Mesenchymal stem cell (in vitro differentiated cells and primary cell): ENCODE results near the gene MNT.

ENCODE experiments used
- DNase-seq: peaks from one replicate; pipeline ENCODE4 v3.0.0-alpha.2; 2013
- H2AFZ ChIP-seq: one replicate; pipeline ENCODE4 v1.6.1; 2013; ENCODE audit warnings: low read depth, mild to moderate bottlenecking, control low read depth, inconsistent platforms, low read length, moderate library complexity
- H2AK5ac ChIP-seq: 2 replicates; pipeline ENCODE4 v1.6.1; 2013; ENCODE audit warnings: low read length, moderate library complexity, mild to moderate bottlenecking, inconsistent platforms; ENCODE audit not compliant: severe bottlenecking
- H2BK120ac ChIP-seq: one replicate; pipeline ENCODE4 v1.6.1; 2013; ENCODE audit warnings: low read depth, mild to moderate bottlenecking, inconsistent platforms, low read length, moderate library complexity
- H2BK12ac ChIP-seq, 2 experiments: one replicate each; pipeline ENCODE4 v1.6.1; 2013; ENCODE audit warnings: inconsistent platforms in 2 of 2, low read length in 2 of 2, mild to moderate bottlenecking in 2 of 2, moderate library complexity in 2 of 2, control low read depth in 1 of 2
- H2BK15ac ChIP-seq: one replicate; pipeline ENCODE4 v1.6.1; 2013; ENCODE audit warnings: mild to moderate bottlenecking, low read depth, inconsistent platforms; ENCODE audit not compliant: poor library complexity, severe bottlenecking
- H2BK5ac ChIP-seq: 2 replicates; pipeline ENCODE4 v1.6.1; 2013; ENCODE audit warnings: low read depth, mild to moderate bottlenecking, low read length, control low read depth, inconsistent platforms; ENCODE audit not compliant: poor library complexity, severe bottlenecking
- H3K14ac ChIP-seq, 2 experiments: one replicate each; pipeline ENCODE4 v1.6.1; 2013; ENCODE audit warnings: inconsistent platforms in 2 of 2, low read length in 2 of 2, control low read depth in 1 of 2, mild to moderate bottlenecking in 1 of 2, moderate library complexity in 1 of 2
- H3K18ac ChIP-seq, 2 experiments: one replicate each; pipeline ENCODE4 v1.6.1; 2013; ENCODE audit warnings: inconsistent platforms in 2 of 2, low read length in 2 of 2, control low read depth in 1 of 2, low read depth in 1 of 2, mild to moderate bottlenecking in 1 of 2
- H3K23ac ChIP-seq, 2 experiments: one replicate each; pipeline ENCODE4 v1.6.1; 2013; ENCODE audit warnings: inconsistent platforms in 2 of 2, low read length in 2 of 2, mild to moderate bottlenecking in 2 of 2, moderate library complexity in 2 of 2, control low read depth in 1 of 2
- H3K27ac ChIP-seq: 2 replicates; pipeline ENCODE4 v1.5.1; 2013; ENCODE audit warnings: mild to moderate bottlenecking, moderate library complexity, low read length, control low read depth, inconsistent platforms; ENCODE audit not compliant: poor library complexity, severe bottlenecking
- H3K27me3 ChIP-seq, 2 experiments: 2 replicates each; pipeline versions ENCODE4 v1.6.1 to v1.7.0; 2013; ENCODE audit warnings: low read length in 2 of 2, mild to moderate bottlenecking in 2 of 2, moderate library complexity in 2 of 2, control low read depth in 1 of 2, inconsistent platforms in 1 of 2; ENCODE audit not compliant: control insufficient read depth in 1 of 2, insufficient read depth in 1 of 2
- H3K36me3 ChIP-seq, 2 experiments: 2 replicates each; pipeline versions ENCODE4 v1.6.1 to v1.7.0; 2013; ENCODE audit warnings: low read length in 2 of 2, control low read depth in 1 of 2, inconsistent platforms in 1 of 2, low read depth in 1 of 2, mild to moderate bottlenecking in 1 of 2; ENCODE audit not compliant: insufficient read depth in 2 of 2, control insufficient read depth in 1 of 2
- H3K4ac ChIP-seq, 2 experiments: one replicate each; pipeline ENCODE4 v1.6.1; 2013; ENCODE audit warnings: inconsistent platforms in 2 of 2, low read length in 2 of 2, mild to moderate bottlenecking in 2 of 2, moderate library complexity in 2 of 2, control low read depth in 1 of 2, low read depth in 1 of 2
- H3K4me1 ChIP-seq: 2 replicates; pipeline ENCODE4 v1.6.1; 2013; ENCODE audit warnings: low read depth, low read length, control low read depth; ENCODE audit not compliant: control insufficient read depth, insufficient read depth
- H3K4me2 ChIP-seq: 2 replicates; pipeline ENCODE4 v1.6.1; 2013; ENCODE audit warnings: low read length, mild to moderate bottlenecking, inconsistent platforms; ENCODE audit not compliant: poor library complexity, severe bottlenecking
- H3K4me3 ChIP-seq, 2 experiments: 2 replicates each; pipeline versions ENCODE4 v1.5.1 to v1.7.0; 2013; ENCODE audit warnings: low read length in 2 of 2, mild to moderate bottlenecking in 2 of 2, control low read depth in 1 of 2, low read depth in 1 of 2; ENCODE audit not compliant: insufficient read depth in 1 of 2
- H3K79me1 ChIP-seq: replicated peaks from 2 replicates; pipeline ENCODE4 v1.6.1; 2013; ENCODE audit warnings: mild to moderate bottlenecking, control low read depth, low read length, inconsistent platforms; ENCODE audit not compliant: poor library complexity, severe bottlenecking
- H3K9ac ChIP-seq: 2 replicates; pipeline ENCODE4 v1.7.0; 2013; ENCODE audit warnings: mild to moderate bottlenecking, low read length, moderate library complexity
- H3K9me3 ChIP-seq: 2 replicates; pipeline ENCODE4 v1.7.0; 2013; ENCODE audit warnings: mild to moderate bottlenecking, low read length; ENCODE audit not compliant: control insufficient read depth
- H4K8ac ChIP-seq: one replicate; pipeline ENCODE4 v1.6.1; 2013; ENCODE audit warnings: inconsistent platforms, mild to moderate bottlenecking, low read length, moderate library complexity
- H4K91ac ChIP-seq: one replicate; pipeline ENCODE4 v1.6.1; 2013; ENCODE audit warnings: mild to moderate bottlenecking, low read length, inconsistent platforms
- WGBS: methylation state at CpG from one replicate; pipeline ENCODE4 v1.1.7; 2013; ENCODE audit warnings: mixed read lengths; 5-methylcytosine and 5-hydroxymethylcytosine counted together

Gene MNT

DNA sequence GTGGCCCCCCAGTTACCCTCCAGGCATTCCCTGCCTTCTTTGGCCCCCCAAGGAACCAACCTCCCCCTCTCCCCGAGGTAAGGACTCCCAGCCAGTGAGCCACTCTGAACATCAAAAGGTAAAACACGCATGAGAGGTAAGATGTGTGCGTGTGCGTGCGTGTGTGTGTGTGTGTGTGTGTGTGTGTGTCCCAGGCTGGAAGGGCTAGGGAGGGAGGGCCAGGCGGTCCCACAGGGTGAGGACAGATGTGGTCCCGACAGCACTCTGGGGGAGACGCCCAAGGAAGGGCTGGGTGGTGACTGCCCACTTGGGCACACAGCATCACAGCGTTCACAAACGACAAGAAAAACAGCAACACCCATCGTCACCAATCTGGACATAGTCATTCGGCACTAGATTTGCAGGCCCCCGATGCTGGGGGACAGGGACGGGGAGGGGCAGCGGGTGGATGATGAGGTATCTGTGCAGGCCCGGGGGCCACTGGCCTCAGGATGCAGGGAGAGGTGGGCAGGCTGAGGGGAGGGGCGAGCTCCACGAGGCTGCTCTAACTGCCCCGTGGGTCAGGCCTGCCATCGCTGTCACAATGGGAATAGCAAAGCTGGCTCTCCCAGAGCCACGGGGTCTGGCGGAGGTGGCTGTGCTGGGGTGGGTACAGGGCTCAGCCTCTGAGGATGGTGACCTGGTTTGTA, 16.3 kb downstream of the MNT start:
- H2AFZ ChIP-seq: no peak overlapping the region
- peak overlapping the region in 1 of 2 experiments; percentile 84 for H3K18ac ChIP-seq
- peak overlapping the region; percentile 68 for H2BK15ac ChIP-seq
- H3K9ac ChIP-seq: no peak overlapping the region
- no peak overlapping the region for H2AK5ac ChIP-seq
- H3K23ac ChIP-seq: no peak overlapping the region
- H3K27ac ChIP-seq: no peak overlapping the region
- peak overlapping the region in 1 of 2 experiments; percentile 53 for H3K14ac ChIP-seq
- H4K91ac ChIP-seq: peak overlapping the region; percentile 52
- H2BK120ac ChIP-seq: no peak overlapping the region
- no peak overlapping the region for H3K4ac ChIP-seq
- WGBS: 84% methylated on average over 19 of the region's 22 CpGs
- no peak overlapping the region for H2BK5ac ChIP-seq
- H3K79me1 ChIP-seq: peaks cover 14% of the 10 kb centered on the region
- H3K27me3 ChIP-seq: no peaks in the 10 kb centered on the region
- DNase-seq: no peak
- peaks cover 68 to 75% of the 10 kb centered on the region in 2 experiments for H3K36me3 ChIP-seq
- no peak overlapping the region for H2BK12ac ChIP-seq
- H3K9me3 ChIP-seq: no peaks in the 10 kb centered on the region
- no peak overlapping the region for H3K4me2 ChIP-seq
- H4K8ac ChIP-seq: no peak overlapping the region
- no peak overlapping the region for H3K4me3 ChIP-seq
- H3K4me1 ChIP-seq: peaks cover 12% of the 10 kb centered on the region

DNA sequence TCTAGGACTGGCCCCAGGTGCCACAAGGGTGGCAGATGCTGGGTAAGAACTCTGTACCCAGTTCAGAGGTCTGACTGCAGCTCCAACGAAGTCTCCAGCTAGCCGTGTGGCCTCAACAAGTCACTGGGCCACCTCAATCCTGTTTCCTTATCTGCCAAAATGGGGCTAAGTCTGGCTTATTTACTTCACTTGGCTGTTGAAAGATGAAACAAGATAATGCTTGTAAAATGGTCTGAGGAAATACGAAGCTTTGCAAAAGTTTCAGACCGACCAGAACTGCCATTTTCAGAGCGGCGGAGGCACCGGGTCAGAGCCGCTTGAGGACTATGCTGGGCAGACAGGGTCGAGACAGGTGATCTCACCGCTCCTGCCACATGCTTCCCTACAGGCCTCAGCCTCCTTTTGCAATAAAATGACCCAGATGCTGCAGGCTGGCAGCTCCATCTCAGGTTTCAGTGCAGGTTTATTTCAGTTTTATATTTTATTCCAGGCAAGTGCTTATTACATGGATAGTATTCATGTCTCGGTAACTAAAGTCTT, 17.2 kb downstream of the MNT start:
- Histone ChIP-seq H3K9ac (peak overlapping the region; percentile 47), H3K23ac (no peak overlapping the region), H2BK12ac (no peak overlapping the region), H4K8ac (no peak overlapping the region), H3K9me3 (no peaks in the 10 kb centered on the region), H2BK120ac (peak overlapping the region; percentile 39), H2AFZ (no peak overlapping the region), H3K4me3 (no peak overlapping the region), H3K4me1 (peaks cover 12% of the 10 kb centered on the region), H3K18ac (peak overlapping the region in 1 of 2 experiments; percentile 28), H3K14ac (no peak overlapping the region), H3K27ac (no peak overlapping the region), H2AK5ac (no peak overlapping the region), H3K4ac (peak overlapping the region; percentile 43 to 46), H4K91ac (no peak overlapping the region), H2BK15ac (no peak overlapping the region), H3K36me3 (peaks cover 71 to 82% of the 10 kb centered on the region in 2 experiments), H2BK5ac (no peak overlapping the region), H3K79me1 (peaks cover 12% of the 10 kb centered on the region), H3K27me3 (no peaks in the 10 kb centered on the region), H3K4me2 (no peak overlapping the region)
- DNase-seq: no peak
- WGBS: 80% methylated on average over 8 of the region's 11 CpGs

DNA sequence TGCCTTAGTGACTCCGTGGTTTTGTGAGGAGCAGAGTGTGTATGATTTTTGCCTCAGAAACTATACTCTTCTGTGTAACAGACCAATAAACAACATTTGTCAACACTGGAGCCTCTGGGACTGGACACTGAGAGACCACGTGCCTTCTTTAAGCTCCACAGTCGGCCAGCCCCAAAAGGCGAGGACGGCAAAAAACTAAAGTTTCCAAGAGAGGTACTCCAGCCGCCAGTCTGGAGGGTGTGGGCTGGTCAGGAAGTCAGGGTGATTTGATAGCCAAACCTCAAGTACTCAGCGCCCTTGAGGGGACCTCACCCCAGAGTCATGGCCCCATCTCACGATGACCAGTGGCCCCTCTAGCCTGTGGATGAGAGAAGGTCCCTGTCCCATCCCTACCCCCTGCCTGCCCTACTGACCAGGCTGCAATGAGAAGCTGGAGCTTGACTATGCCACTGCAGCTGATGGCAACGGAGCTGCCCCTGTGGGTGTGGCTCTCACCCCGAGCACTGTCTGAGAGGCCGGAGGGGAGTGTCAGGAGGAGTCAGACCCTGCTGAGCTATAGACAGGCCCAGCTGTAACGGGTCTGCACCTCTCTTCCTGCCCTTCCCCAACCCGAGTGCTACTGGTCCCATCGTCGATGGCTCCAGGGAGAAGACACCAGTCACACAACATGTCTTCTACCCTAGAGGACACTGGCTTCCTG, 19.8 kb downstream of the MNT start:
- Histone ChIP-seq H2BK12ac (no peak overlapping the region), H3K18ac (no peak overlapping the region), H2AK5ac (no peak overlapping the region), H3K27ac (no peak overlapping the region), H3K14ac (no peak overlapping the region), H2BK5ac (no peak overlapping the region), H2AFZ (no peak overlapping the region), H3K27me3 (no peaks in the 10 kb centered on the region), H2BK15ac (no peak overlapping the region), H3K4ac (no peak overlapping the region), H3K4me2 (no peak overlapping the region), H3K9me3 (no peaks in the 10 kb centered on the region), H3K79me1 (peaks cover 1% of the 10 kb centered on the region), H2BK120ac (no peak overlapping the region), H3K23ac (no peak overlapping the region), H3K36me3 (peaks cover 71 to 77% of the 10 kb centered on the region in 2 experiments), H3K4me1 (peaks cover 12% of the 10 kb centered on the region), H3K9ac (peak overlapping the region; percentile 48), H4K91ac (peak overlapping the region; percentile 64), H3K4me3 (no peak overlapping the region), H4K8ac (no peak overlapping the region)
- no peak for DNase-seq
- WGBS: 89% methylated on average over 15 of the region's 15 CpGs

DNA sequence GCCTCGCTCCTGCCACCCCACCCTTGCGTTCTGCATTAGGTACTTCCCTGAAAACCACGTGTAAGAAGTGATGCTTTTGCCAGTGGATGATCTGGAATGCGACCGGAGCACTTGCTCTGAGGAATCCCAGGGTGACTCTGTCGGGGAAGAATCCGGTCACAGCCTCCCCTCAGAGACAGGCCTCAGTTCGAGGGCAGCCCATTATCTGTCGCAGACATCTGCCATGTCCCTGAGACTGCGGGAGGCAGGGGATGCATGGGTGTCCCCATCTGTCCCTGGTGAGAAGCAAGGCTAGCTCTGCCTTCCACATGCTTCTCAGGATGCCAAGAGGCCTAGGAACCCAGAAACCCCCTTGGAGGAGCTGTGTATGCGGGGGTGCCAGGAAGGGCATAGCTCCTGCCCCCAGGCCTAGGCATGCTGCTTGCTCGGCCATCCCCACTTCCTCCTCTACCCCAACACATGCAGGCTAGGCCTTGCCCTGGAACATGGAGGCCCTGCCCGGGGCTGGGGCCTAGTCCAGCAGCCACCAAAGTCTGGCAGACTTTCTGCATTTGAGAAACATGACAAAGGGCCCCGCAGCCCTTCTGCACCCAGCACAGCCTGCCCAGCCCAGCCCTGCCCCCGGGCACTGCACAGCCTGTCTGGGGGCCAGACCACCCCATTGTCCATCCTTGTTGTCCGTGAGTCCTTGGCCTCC, 20.5 kb downstream of the MNT start:
- Histone ChIP-seq H3K4me2 (no peak overlapping the region), H3K9me3 (no peaks in the 10 kb centered on the region), H2BK5ac (no peak overlapping the region), H4K91ac (no peak overlapping the region), H3K4ac (no peak overlapping the region), H3K14ac (no peak overlapping the region), H4K8ac (no peak overlapping the region), H2BK15ac (no peak overlapping the region), H3K4me1 (peaks cover 12% of the 10 kb centered on the region), H2BK120ac (no peak overlapping the region), H3K23ac (no peak overlapping the region), H2AFZ (no peak overlapping the region), H2BK12ac (no peak overlapping the region), H3K18ac (no peak overlapping the region), H3K4me3 (no peak overlapping the region), H2AK5ac (no peak overlapping the region), H3K27me3 (no peaks in the 10 kb centered on the region), H3K36me3 (peaks cover 64 to 77% of the 10 kb centered on the region in 2 experiments), H3K27ac (no peak overlapping the region), H3K9ac (peak overlapping the region; percentile 48), H3K79me1 (peaks cover 1% of the 10 kb centered on the region)
- DNase-seq: no peak
- WGBS: 90% methylated on average over 16 of the region's 16 CpGs
